Bronchial epithelial cell (primary cell): Measurements from ENCODE around the gene FAM163A. TPM values are rescaled to one million over a fixed set of nuclear protein-coding genes. Genes with fewer than 3 reads are reported as not detected.

Experiments
- DNase-seq: peaks from one replicate; pipeline ENCODE4 v3.0.0-alpha.2; 2010; ENCODE audit warnings: low read depth
- FAIRE-seq: peaks from 2 replicates; lab custom pipeline; 2011; peaks lifted over from hg19 to GRCh38; lab: Jason Lieb, UNC
- H3K27me3 ChIP-seq: 2 replicates; pipeline ENCODE4 v1.5.1; 2011; ENCODE audit warnings: low read length; ENCODE audit not compliant: control insufficient read depth, insufficient read depth
- H3K36me3 ChIP-seq: 2 replicates; pipeline ENCODE4 v1.5.1; 2011; ENCODE audit warnings: low read length; ENCODE audit not compliant: control insufficient read depth, insufficient read depth
- H3K4me3 ChIP-seq: 2 replicates; pipeline ENCODE4 v1.5.1; 2011; ENCODE audit warnings: mild to moderate bottlenecking, low read depth, low read length, control low read depth
- total RNA-seq: library from RNA; depleted of rRNA; stranded (reverse); fragments of >200 nt; gene quantifications from 2 replicates; pipeline ENCODE4 v1.2.1, GENCODE V29; 2014
- TF ChIP-seq, protein P1 (sequence below): IDR thresholded peaks from 2 replicates; pipeline ENCODE4 v1.5.1; 2011; ENCODE audit warnings: mild to moderate bottlenecking, moderate library complexity, low read length, control low read depth, inconsistent platforms; ENCODE audit not compliant: insufficient read depth, severe bottlenecking

The FAM163A gene
- total RNA-seq, 1 donor from 2014 or later = not detected

DNA sequence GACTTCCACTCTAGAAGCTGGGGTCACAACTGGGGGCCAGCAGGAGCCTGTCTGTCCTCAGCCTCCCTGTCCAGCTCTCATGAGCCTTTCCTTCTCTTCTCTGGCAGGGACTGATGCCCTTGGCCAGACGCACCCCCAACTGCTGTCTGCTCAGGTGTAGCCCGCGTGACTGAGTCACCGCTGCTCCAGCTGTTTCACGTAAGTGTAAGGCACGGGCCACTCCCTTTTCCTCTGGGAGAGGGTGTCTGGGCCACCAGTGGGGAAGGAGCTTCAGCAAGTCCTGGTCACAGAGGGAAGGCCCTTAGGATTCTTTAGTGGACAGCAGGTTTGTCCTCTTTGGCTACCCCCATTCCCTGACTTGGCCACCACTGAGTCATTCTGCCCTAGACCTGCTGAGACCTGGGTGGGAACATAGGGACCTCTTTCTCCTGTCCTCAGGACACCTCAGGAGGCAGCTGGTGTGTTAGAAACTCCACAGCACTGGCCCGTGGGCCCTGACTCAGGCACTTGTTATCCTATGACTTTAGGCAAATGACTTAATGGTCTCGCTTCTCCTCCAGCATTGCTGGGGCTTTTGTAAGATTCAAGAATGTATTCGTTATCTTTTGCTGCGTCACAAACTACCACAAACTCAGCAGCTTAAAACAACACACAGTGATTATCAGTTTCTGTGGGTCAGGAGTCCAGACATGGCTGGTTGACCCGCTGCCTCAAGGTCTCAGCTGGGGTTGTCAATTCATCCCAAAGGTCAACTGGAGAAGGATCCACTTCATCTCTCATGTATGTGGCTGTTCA lies 64.8 kb downstream of the FAM163A start:
- Histone ChIP-seq H3K4me3 (no peak overlapping the region), H3K27me3 (no peaks in the 10 kb centered on the region), H3K36me3 (no peaks in the 10 kb centered on the region)
- DNase-seq = peak; percentile 18
- FAIRE-seq = no peak
- TF ChIP-seq, protein P1, sequence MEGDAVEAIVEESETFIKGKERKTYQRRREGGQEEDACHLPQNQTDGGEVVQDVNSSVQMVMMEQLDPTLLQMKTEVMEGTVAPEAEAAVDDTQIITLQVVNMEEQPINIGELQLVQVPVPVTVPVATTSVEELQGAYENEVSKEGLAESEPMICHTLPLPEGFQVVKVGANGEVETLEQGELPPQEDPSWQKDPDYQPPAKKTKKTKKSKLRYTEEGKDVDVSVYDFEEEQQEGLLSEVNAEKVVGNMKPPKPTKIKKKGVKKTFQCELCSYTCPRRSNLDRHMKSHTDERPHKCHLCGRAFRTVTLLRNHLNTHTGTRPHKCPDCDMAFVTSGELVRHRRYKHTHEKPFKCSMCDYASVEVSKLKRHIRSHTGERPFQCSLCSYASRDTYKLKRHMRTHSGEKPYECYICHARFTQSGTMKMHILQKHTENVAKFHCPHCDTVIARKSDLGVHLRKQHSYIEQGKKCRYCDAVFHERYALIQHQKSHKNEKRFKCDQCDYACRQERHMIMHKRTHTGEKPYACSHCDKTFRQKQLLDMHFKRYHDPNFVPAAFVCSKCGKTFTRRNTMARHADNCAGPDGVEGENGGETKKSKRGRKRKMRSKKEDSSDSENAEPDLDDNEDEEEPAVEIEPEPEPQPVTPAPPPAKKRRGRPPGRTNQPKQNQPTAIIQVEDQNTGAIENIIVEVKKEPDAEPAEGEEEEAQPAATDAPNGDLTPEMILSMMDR = no peak

DNA sequence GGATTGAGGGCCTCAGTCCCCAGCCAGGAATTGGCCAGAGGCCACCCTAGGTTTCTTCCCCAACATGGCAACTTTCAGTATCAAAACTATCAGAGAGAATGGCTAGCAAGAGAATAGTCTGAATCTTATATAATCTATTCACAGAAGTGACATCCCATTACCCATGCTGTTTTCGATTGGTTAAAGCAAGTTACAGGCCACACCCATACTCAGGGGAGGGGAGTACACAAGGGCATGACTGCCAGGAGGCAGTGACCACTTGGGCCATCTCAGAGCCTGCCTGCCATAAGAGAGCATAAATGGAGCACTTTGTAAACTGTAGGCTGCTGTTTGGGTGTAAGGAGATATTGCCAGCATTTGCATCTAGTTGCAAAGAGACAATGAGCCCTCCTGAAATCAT lies 65.4 kb downstream of the FAM163A start:
- H3K27me3 ChIP-seq = peaks cover 2% of the 10 kb centered on the region
- DNase-seq (no peak), FAIRE-seq (no peak)
- TF ChIP-seq, protein P1 = no peak
- no peak overlapping the region for H3K4me3 ChIP-seq
- H3K36me3 ChIP-seq = no peaks in the 10 kb centered on the region

DNA sequence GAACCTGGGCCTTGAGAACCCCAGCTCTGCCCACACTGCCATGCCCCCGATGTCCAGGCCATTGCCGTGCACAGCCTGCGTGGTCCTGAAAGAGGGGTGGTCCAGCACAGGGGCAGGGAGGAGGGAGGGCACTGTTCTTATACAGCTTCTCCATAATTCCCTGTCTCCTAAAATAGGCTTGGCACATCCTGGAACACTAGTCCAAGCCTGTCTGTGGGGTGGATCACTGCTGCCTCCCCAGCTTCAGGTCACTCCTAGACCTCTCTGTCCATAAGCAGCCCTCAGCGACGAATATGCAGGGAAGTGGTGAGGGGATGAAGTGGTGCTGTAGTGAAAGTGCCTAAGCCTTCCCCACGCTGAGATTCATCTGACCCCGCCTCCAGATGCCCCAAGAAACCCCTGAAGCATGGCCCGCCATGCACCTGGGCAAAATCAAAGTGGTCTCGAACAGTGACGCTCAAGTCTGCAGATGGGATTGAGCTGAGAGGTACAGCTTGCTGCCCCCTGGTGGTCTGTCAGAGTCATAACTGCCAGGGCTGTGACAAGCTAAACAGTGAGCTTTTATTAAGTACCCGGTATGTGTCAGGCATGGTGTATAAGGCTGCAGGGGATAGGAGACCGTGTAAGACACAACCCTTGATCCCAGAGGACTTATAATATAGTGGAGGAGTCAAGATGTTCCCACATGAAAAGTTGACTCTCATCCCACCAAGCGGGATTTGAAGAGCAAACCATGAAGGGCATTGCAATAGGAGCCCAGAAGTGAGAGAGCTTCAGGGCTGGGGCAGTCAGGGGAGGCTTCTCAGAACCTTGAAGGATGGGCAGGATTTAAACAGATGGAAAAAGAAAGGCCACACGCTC lies 66.6 kb downstream of the FAM163A start:
- Histone ChIP-seq H3K27me3 (peaks cover 2% of the 10 kb centered on the region), H3K36me3 (no peaks in the 10 kb centered on the region), H3K4me3 (no peak overlapping the region)
- FAIRE-seq (peak; percentile 18), DNase-seq (peak; percentile 69)
- TF ChIP-seq, protein P1 = peak; percentile 89

DNA sequence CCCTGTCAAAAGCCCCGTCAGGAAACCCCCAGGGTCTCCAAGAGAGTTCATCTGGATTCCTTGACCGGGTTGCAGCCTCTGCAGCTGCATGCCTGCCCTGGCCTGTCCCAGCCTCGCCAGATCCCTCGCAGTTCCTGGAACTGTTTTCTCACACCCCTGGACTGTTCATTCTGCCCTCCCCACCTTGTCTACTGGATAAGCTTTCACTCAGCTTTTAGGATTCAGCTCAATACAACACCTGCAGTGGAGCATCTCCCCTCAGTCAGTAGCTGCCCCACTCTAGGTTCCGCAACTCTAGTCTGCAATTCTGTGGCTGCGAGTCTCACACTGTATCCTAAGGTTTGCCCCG lies 67.2 kb downstream of the FAM163A start:
- no peak for FAIRE-seq
- TF ChIP-seq, protein P1 = no peak
- peak; percentile 27 for DNase-seq

DNA sequence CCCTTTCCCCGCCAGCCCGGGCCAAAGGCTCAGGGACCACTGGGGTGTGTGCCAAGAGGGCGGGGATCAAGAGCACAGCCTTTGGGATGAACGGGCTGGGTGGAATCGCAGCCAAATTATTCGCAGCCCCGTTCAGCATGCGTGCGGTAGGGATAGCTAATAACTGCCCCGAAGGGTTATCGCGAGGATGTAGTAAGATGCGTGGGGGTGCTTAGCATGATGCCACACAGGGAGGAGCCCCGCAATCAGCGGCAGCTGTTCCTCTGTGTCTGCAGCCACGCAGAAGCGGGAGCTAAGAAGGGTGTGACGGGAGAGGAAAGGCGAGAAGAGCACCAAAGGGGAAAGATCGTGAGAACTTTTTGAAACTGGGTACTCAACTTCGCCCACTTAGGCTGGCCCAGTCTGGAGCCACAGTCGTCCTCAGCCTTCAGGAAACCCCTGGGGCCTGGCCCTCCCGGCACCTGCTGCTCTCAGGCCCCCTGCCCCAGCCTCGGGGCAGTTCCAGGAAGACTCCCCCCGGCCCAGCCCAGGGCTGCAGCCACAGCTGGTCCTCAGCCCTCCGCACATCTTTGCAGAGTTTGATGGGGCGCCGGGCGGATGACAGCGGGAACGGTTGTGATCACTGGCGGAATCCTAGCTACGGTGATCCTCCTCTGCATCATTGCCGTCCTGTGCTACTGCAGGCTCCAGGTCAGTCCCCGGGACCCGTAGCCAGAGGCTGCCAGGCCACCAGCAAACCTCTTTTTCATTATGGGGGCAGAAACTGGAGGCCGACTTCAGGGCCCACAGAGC lies 69.6 kb downstream of the FAM163A start:
- TF ChIP-seq, protein P1 = no peak
- Histone ChIP-seq H3K4me3 (no peak overlapping the region), H3K27me3 (peaks cover 5% of the 10 kb centered on the region), H3K36me3 (no peaks in the 10 kb centered on the region)
- DNase-seq (no peak), FAIRE-seq (no peak)

More for the DNA sequence above, 67.2 kb downstream of the FAM163A start:
- Histone ChIP-seq H3K36me3 (no peaks in the 10 kb centered on the region), H3K27me3 (peaks cover 2% of the 10 kb centered on the region), H3K4me3 (no peak overlapping the region)
